ENCODE measurements around the gene ZMIZ2.

GRCh38 chr7:44720301-44720700 lies 28.3 kb upstream of the ZMIZ2 start:
- TF ChIP-seq, protein P1, sequence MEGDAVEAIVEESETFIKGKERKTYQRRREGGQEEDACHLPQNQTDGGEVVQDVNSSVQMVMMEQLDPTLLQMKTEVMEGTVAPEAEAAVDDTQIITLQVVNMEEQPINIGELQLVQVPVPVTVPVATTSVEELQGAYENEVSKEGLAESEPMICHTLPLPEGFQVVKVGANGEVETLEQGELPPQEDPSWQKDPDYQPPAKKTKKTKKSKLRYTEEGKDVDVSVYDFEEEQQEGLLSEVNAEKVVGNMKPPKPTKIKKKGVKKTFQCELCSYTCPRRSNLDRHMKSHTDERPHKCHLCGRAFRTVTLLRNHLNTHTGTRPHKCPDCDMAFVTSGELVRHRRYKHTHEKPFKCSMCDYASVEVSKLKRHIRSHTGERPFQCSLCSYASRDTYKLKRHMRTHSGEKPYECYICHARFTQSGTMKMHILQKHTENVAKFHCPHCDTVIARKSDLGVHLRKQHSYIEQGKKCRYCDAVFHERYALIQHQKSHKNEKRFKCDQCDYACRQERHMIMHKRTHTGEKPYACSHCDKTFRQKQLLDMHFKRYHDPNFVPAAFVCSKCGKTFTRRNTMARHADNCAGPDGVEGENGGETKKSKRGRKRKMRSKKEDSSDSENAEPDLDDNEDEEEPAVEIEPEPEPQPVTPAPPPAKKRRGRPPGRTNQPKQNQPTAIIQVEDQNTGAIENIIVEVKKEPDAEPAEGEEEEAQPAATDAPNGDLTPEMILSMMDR (IDR thresholded peaks at IDR 0.05; ENCODE audit: control extremely low read depth in 1 of 3, insufficient read depth in 1 of 3, low read depth in 1 of 3, low read length in 3 of 3), result no peak
- TF ChIP-seq HDAC6 (IDR thresholded peaks at IDR 0.05; ENCODE audit: low read depth, low read length) (no peak), TBP (IDR thresholded peaks at IDR 0.05; ENCODE audit: low read depth, low read length) (no peak), JUND (IDR thresholded peaks at IDR 0.05; ENCODE audit: low read length) (no peak)

Data from H1 (cell line).